Erythroblast (primary cell): ENCODE results near the gene RPL3.
"Not testable (repeated sequence)": the region's sequence is repeated elsewhere in the genome, so short reads cannot be mapped to it uniquely, and the experiment has no call there.

Experiments used
- GATA1 ChIP-seq: IDR thresholded peaks from 2 replicates; pipeline ENCODE4 v1.6.1; 2011; ENCODE audit warnings: low read depth, mild to moderate bottlenecking, control low read depth, low read length, moderate library complexity
- POLR2A ChIP-seq: IDR thresholded peaks from 2 replicates; pipeline ENCODE4 v1.6.1; 2011; ENCODE audit warnings: mild to moderate bottlenecking, low read length

GRCh38 chr22:39358197-39358596, 38.8 kb upstream of the RPL3 start:
- peak; percentile 22 for TF ChIP-seq POLR2A
- TF ChIP-seq GATA1, result not testable (repeated sequence)
